ENCODE measurements around the gene SHISA6.

Gene SHISA6

DNA sequence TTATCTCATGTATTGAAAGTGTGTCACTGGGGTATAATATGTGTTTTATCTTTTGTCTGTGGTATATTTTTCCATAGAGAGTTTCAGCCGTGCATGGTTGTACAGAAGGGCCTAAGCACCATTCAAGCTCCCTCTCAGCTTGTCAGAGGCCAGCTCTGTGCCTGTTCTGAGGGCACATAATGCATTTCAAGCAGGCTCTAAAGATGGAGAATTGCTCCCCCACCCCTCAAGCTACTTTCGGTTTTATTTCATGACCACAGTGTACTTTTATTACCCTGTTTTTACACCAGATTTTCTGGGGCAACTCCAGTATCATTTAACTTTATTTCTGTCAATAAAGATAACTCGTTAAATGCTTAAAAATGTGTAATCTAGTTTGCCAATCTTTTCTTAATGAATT is 131.7 kb downstream of the SHISA6 start:
- ATAC-seq (ENCODE audit: low read depth) (no peak), DNase-seq (ENCODE audit: low spot score) (no peak)
- Histone ChIP-seq H3K27me3 (ENCODE audit: insufficient read depth, poor library complexity, severe bottlenecking) (peaks cover 10% of the 10 kb centered on the region), H3K36me3 (ENCODE audit: low read depth) (no peaks in the 10 kb centered on the region), H3K4me3 (ENCODE audit: severe bottlenecking) (no peak overlapping the region), H3K4me1 (ENCODE audit: insufficient read depth, poor library complexity, severe bottlenecking) (no peaks in the 10 kb centered on the region), H3K9me3 (ENCODE audit: severe bottlenecking) (no peaks in the 10 kb centered on the region), H3K27ac (ENCODE audit: poor library complexity, severe bottlenecking) (no peak overlapping the region)
- TF ChIP-seq, protein P1, sequence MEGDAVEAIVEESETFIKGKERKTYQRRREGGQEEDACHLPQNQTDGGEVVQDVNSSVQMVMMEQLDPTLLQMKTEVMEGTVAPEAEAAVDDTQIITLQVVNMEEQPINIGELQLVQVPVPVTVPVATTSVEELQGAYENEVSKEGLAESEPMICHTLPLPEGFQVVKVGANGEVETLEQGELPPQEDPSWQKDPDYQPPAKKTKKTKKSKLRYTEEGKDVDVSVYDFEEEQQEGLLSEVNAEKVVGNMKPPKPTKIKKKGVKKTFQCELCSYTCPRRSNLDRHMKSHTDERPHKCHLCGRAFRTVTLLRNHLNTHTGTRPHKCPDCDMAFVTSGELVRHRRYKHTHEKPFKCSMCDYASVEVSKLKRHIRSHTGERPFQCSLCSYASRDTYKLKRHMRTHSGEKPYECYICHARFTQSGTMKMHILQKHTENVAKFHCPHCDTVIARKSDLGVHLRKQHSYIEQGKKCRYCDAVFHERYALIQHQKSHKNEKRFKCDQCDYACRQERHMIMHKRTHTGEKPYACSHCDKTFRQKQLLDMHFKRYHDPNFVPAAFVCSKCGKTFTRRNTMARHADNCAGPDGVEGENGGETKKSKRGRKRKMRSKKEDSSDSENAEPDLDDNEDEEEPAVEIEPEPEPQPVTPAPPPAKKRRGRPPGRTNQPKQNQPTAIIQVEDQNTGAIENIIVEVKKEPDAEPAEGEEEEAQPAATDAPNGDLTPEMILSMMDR (IDR thresholded peaks at IDR 0.05; ENCODE audit: poor library complexity, severe bottlenecking): no peak

DNA sequence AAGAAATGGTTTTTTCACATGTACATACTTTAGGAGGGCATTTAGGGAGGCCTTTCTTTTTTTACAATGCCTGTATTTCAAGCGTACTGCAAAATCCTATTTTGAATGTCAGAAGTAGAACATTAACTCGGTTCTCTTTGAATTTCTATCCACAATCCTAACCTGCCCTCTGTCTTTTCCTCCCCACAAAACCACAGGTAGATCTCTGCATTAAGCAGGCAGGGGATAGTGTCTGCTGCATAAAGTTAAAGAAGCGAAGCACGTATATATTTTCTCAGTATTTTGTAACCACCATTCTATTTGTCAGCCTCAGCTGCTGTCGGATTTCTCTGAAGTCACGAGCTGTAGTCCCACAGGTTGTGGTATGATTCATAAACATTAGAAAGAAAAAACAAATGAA is 137.5 kb downstream of the SHISA6 start:
- H3K27me3 ChIP-seq (ENCODE audit: insufficient read depth, poor library complexity, severe bottlenecking): peaks cover 10% of the 10 kb centered on the region
- ATAC-seq (ENCODE audit: low read depth) (no peak), DNase-seq (ENCODE audit: low spot score) (no peak)
- TF ChIP-seq, protein P1 (IDR thresholded peaks at IDR 0.05; ENCODE audit: poor library complexity, severe bottlenecking): no peak
- no peaks in the 10 kb centered on the region for H3K4me1 ChIP-seq (ENCODE audit: insufficient read depth, poor library complexity, severe bottlenecking)
- H3K9me3 ChIP-seq (ENCODE audit: severe bottlenecking): no peaks in the 10 kb centered on the region
- H3K27ac ChIP-seq (ENCODE audit: poor library complexity, severe bottlenecking): no peak overlapping the region
- H3K4me3 ChIP-seq (ENCODE audit: severe bottlenecking): no peak overlapping the region
- no peaks in the 10 kb centered on the region for H3K36me3 ChIP-seq (ENCODE audit: low read depth)

DNA sequence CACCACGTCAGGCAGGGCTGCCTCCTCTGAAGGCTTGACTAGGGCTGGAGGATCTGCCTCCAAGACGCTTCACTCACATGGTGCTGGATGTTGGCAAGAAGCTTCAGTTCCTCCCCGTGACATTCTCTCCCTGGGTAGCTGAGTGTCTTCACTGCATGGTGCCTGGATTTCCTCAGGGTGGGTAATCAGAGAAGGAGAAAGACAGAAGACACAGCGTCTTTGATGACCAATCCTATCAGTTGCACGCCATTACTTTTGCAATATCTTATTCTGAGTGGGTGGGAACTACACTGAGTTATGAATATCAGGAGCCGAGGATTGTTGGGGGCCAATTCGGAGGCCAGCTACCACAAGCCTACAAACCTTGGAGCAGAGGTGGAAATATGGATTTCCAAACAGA is 139.7 kb downstream of the SHISA6 start:
- H3K9me3 ChIP-seq (ENCODE audit: severe bottlenecking): no peaks in the 10 kb centered on the region
- no peak overlapping the region for H3K27ac ChIP-seq (ENCODE audit: poor library complexity, severe bottlenecking)
- H3K4me3 ChIP-seq (ENCODE audit: severe bottlenecking): no peak overlapping the region
- DNase-seq (ENCODE audit: low spot score): no peak
- no peaks in the 10 kb centered on the region for H3K27me3 ChIP-seq (ENCODE audit: insufficient read depth, poor library complexity, severe bottlenecking)
- H3K36me3 ChIP-seq (ENCODE audit: low read depth): no peaks in the 10 kb centered on the region
- no peaks in the 10 kb centered on the region for H3K4me1 ChIP-seq (ENCODE audit: insufficient read depth, poor library complexity, severe bottlenecking)
- ATAC-seq (ENCODE audit: low read depth): no peak
- TF ChIP-seq, protein P1 (IDR thresholded peaks at IDR 0.05; ENCODE audit: poor library complexity, severe bottlenecking): no peak

DNA sequence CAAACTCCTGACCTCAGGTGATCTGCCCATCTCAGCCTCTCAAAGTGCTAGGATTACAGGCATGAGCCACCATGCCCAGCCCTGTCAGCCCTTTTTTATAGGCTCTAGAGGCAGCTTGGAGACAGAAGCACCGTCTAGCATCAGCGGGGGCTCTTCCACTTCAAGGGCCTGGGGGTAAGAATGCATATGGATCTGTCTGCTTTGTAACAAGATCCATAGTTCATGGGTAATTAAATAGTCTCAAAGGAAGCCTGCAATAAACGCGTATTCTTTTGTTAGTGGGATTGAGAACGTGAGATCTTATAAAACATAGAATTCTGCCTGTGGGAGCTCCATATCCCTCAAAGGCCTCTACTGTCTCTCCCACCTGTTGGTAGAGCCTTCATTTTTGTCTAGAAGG is 142.1 kb downstream of the SHISA6 start:
- TF ChIP-seq, protein P1 (IDR thresholded peaks at IDR 0.05; ENCODE audit: poor library complexity, severe bottlenecking): no peak
- H3K9me3 ChIP-seq (ENCODE audit: severe bottlenecking): no peaks in the 10 kb centered on the region
- DNase-seq (ENCODE audit: low spot score): no peak
- no peaks in the 10 kb centered on the region for H3K4me1 ChIP-seq (ENCODE audit: insufficient read depth, poor library complexity, severe bottlenecking)
- no peaks in the 10 kb centered on the region for H3K27me3 ChIP-seq (ENCODE audit: insufficient read depth, poor library complexity, severe bottlenecking)
- no peaks in the 10 kb centered on the region for H3K36me3 ChIP-seq (ENCODE audit: low read depth)
- no peak overlapping the region for H3K4me3 ChIP-seq (ENCODE audit: severe bottlenecking)
- H3K27ac ChIP-seq (ENCODE audit: poor library complexity, severe bottlenecking): no peak overlapping the region
- no peak for ATAC-seq (ENCODE audit: low read depth)

DNA sequence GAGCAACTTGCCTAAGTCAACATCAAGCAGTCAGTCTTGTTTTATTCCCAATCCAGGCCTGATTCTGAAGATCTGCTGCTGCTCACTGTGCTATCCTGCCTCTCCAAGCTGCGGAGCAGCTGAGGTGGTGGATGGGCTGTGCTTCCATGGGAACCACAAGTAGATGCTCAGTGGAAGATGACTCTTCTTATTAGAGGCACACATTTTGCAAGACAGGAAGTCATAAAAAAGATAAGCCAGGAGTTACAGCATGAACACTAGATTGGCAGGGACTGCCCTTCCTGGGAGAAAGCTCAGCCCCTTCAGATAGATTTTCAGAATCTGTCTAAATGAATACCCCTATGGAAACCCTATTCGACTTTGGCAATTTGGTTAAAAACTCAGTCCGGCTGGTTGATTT is 143.1 kb downstream of the SHISA6 start:
- H3K4me1 ChIP-seq (ENCODE audit: insufficient read depth, poor library complexity, severe bottlenecking): no peaks in the 10 kb centered on the region

More for the DNA sequence above, 143.1 kb downstream of the SHISA6 start:
- Histone ChIP-seq H3K27me3 (ENCODE audit: insufficient read depth, poor library complexity, severe bottlenecking) (no peaks in the 10 kb centered on the region), H3K9me3 (ENCODE audit: severe bottlenecking) (no peaks in the 10 kb centered on the region), H3K36me3 (ENCODE audit: low read depth) (no peaks in the 10 kb centered on the region), H3K4me3 (ENCODE audit: severe bottlenecking) (no peak overlapping the region), H3K27ac (ENCODE audit: poor library complexity, severe bottlenecking) (no peak overlapping the region)
- TF ChIP-seq, protein P1 (IDR thresholded peaks at IDR 0.05; ENCODE audit: poor library complexity, severe bottlenecking): no peak
- DNase-seq (ENCODE audit: low spot score) (no peak), ATAC-seq (ENCODE audit: low read depth) (no peak)
